ENCODE data around the gene VWA2. TPM values are rescaled to one million over a fixed set of nuclear protein-coding genes. Genes with fewer than 3 reads are reported as not detected.

Gene VWA2
- total RNA-seq, 2 experiments from 2014 or later, result not detected

- no peaks in the 10 kb centered on the region for H3K4me1 Mint-ChIP-seq
- DNase-seq (no peak), ATAC-seq (no peak)
- POLR2A ChIA-PET, result no interaction called here
- H3K27me3 Mint-ChIP-seq, result no peaks in the 10 kb centered on the region
- no peaks in the 10 kb centered on the region for H3K36me3 Mint-ChIP-seq (ENCODE audit: low read depth)
- no peak overlapping the region for H3K4me3 Mint-ChIP-seq
- no peaks in the 10 kb centered on the region for H3K9me3 Mint-ChIP-seq (ENCODE audit: low read depth)
- H3K27ac Mint-ChIP-seq, result no peak overlapping the region
- CTCF ChIA-PET, result interaction anchor here (4.6 kb wide), 1 partner anchor 15 kb away, joined by 27 read pairs; no protein-coding TSS in a partner anchor
- intact Hi-C loops (cut with DNase I, micrococcal nuclease), result no loop called here
Measured at GRCh38 chr10:114289096-114289436, 50.0 kb downstream of the VWA2 start.

- DNase-seq, result no peak
- Mint-ChIP-seq H3K9me3 (ENCODE audit: low read depth) (peaks cover 2% of the 10 kb centered on the region), H3K4me1 (no peaks in the 10 kb centered on the region), H3K4me3 (no peak overlapping the region), H3K27ac (no peak overlapping the region), H3K27me3 (no peaks in the 10 kb centered on the region), H3K36me3 (ENCODE audit: low read depth) (peaks cover 5% of the 10 kb centered on the region)
- intact Hi-C loops (cut with DNase I, micrococcal nuclease), result no loop called here
- CTCF ChIA-PET, result interaction anchor here (4.6 kb wide), 1 partner anchor 14 kb away, joined by 27 read pairs; no protein-coding TSS in a partner anchor
- ATAC-seq, result no peak
- POLR2A ChIA-PET, result interaction anchor here (0.6 kb wide), 1 partner anchor 638 kb away, joined by 3 read pairs; no protein-coding TSS in a partner anchor
Measured at GRCh38 chr10:114290038-114290437, 51.0 kb downstream of the VWA2 start.

- ATAC-seq (no peak), DNase-seq (no peak)
- H3K27me3 Mint-ChIP-seq, result no peaks in the 10 kb centered on the region
- no peaks in the 10 kb centered on the region for H3K4me1 Mint-ChIP-seq
- ChIA-PET CTCF (interaction anchor here (4.6 kb wide), 1 partner anchor 13 kb away, joined by 27 read pairs; no protein-coding TSS in a partner anchor), POLR2A (no interaction called here)
- H3K27ac Mint-ChIP-seq, result no peak overlapping the region
- intact Hi-C loops (cut with DNase I, micrococcal nuclease), result no loop called here
- peaks cover 13% of the 10 kb centered on the region for H3K36me3 Mint-ChIP-seq (ENCODE audit: low read depth)
- peaks cover 10% of the 10 kb centered on the region for H3K9me3 Mint-ChIP-seq (ENCODE audit: low read depth)
- H3K4me3 Mint-ChIP-seq, result no peak overlapping the region
Measured at GRCh38 chr10:114291076-114291475, 52.0 kb downstream of the VWA2 start.

- intact Hi-C loops (cut with DNase I, micrococcal nuclease), result no loop called here
- Mint-ChIP-seq H3K4me3 (no peak overlapping the region), H3K36me3 (ENCODE audit: low read depth) (peaks cover 18% of the 10 kb centered on the region), H3K4me1 (no peaks in the 10 kb centered on the region), H3K9me3 (ENCODE audit: low read depth) (peaks cover 12% of the 10 kb centered on the region), H3K27ac (no peak overlapping the region), H3K27me3 (no peaks in the 10 kb centered on the region)
- DNase-seq (no peak), ATAC-seq (no peak)
- POLR2A ChIA-PET, result no interaction called here
- CTCF ChIA-PET, result interaction anchor here (4.6 kb wide), 1 partner anchor 12 kb away, joined by 27 read pairs; no protein-coding TSS in a partner anchor
Measured at GRCh38 chr10:114291516-114291915, 52.5 kb downstream of the VWA2 start.

- intact Hi-C loops (cut with DNase I, micrococcal nuclease), result no loop called here
Measured at GRCh38 chr10:114293075-114293474, 54.0 kb downstream of the VWA2 start.

GRCh38 chr10:114294549-114294948, 55.5 kb downstream of the VWA2 start:
- no peak overlapping the region for H3K27ac Mint-ChIP-seq
- DNase-seq, result no peak
- ATAC-seq, result no peak
- no peak overlapping the region for H3K4me3 Mint-ChIP-seq
- H3K4me1 Mint-ChIP-seq, result no peaks in the 10 kb centered on the region
- POLR2A ChIA-PET, result no interaction called here
- CTCF ChIA-PET, result no interaction called here
- no peaks in the 10 kb centered on the region for H3K27me3 Mint-ChIP-seq
- intact Hi-C loops (cut with DNase I, micrococcal nuclease), result no loop called here
- peaks cover 12% of the 10 kb centered on the region for H3K9me3 Mint-ChIP-seq (ENCODE audit: low read depth)
- H3K36me3 Mint-ChIP-seq (ENCODE audit: low read depth), result peaks cover 26% of the 10 kb centered on the region

More at GRCh38 chr10:114293075-114293474, 54.0 kb downstream of the VWA2 start:
- Mint-ChIP-seq H3K27me3 (no peaks in the 10 kb centered on the region), H3K9me3 (ENCODE audit: low read depth) (peaks cover 12% of the 10 kb centered on the region), H3K4me1 (no peaks in the 10 kb centered on the region), H3K36me3 (ENCODE audit: low read depth) (peaks cover 26% of the 10 kb centered on the region), H3K4me3 (no peak overlapping the region), H3K27ac (no peak overlapping the region)
- ATAC-seq, result no peak
- ChIA-PET POLR2A (no interaction called here), CTCF (no interaction called here)
- DNase-seq, result no peak

GRCh38 chr10:114295393-114295792, 56.3 kb downstream of the VWA2 start:
- POLR2A ChIA-PET, result no interaction called here
- intact Hi-C loops (cut with DNase I, micrococcal nuclease), result no loop called here
- CTCF ChIA-PET, result no interaction called here

GRCh38 chr10:114297136-114297705, 58.2 kb downstream of the VWA2 start:
- H3K9me3 Mint-ChIP-seq (ENCODE audit: low read depth), result peaks cover 12% of the 10 kb centered on the region
- H3K4me1 Mint-ChIP-seq, result no peaks in the 10 kb centered on the region
- H3K27ac Mint-ChIP-seq, result no peak overlapping the region
- H3K4me3 Mint-ChIP-seq, result no peak overlapping the region
- H3K27me3 Mint-ChIP-seq, result no peaks in the 10 kb centered on the region
- POLR2A ChIA-PET, result no interaction called here
- CTCF ChIA-PET, result no interaction called here
- intact Hi-C loops (cut with DNase I, micrococcal nuclease), result no loop called here
- peaks cover 26% of the 10 kb centered on the region for H3K36me3 Mint-ChIP-seq (ENCODE audit: low read depth)
- DNase-seq, result no peak
- no peak for ATAC-seq

More at GRCh38 chr10:114295393-114295792, 56.3 kb downstream of the VWA2 start:
- H3K27me3 Mint-ChIP-seq, result no peaks in the 10 kb centered on the region
- no peak for DNase-seq
- peaks cover 12% of the 10 kb centered on the region for H3K9me3 Mint-ChIP-seq (ENCODE audit: low read depth)
- no peak for ATAC-seq
- no peak overlapping the region for H3K4me3 Mint-ChIP-seq
- H3K27ac Mint-ChIP-seq, result no peak overlapping the region
- H3K36me3 Mint-ChIP-seq (ENCODE audit: low read depth), result peaks cover 26% of the 10 kb centered on the region
- no peaks in the 10 kb centered on the region for H3K4me1 Mint-ChIP-seq

- intact Hi-C loops (cut with DNase I, micrococcal nuclease), result loop anchor here (5.0 kb wide), 3 partner anchors 172 to 827 kb away; no protein-coding TSS in a partner anchor
- H3K27ac Mint-ChIP-seq, result no peak overlapping the region
Measured at GRCh38 chr10:114300036-114300645, 61.1 kb downstream of the VWA2 start.

GRCh38 chr10:114301177-114301576, 62.1 kb downstream of the VWA2 start:
- ATAC-seq (no peak), DNase-seq (no peak)
- Mint-ChIP-seq H3K36me3 (ENCODE audit: low read depth) (peaks cover 12% of the 10 kb centered on the region), H3K27ac (no peak overlapping the region), H3K27me3 (no peaks in the 10 kb centered on the region), H3K4me3 (no peak overlapping the region), H3K9me3 (ENCODE audit: low read depth) (peaks cover 1% of the 10 kb centered on the region), H3K4me1 (peaks cover 8% of the 10 kb centered on the region)
- CTCF ChIA-PET, result interaction anchor here (0.6 kb wide), 1 partner anchor 89 kb away, joined by 3 read pairs; no protein-coding TSS in a partner anchor
- intact Hi-C loops (cut with DNase I, micrococcal nuclease), result loop anchor here (5.0 kb wide), 3 partner anchors 171 to 826 kb away; no protein-coding TSS in a partner anchor
- POLR2A ChIA-PET, result interaction anchor here (0.5 kb wide), 1 partner anchor 57 kb away, joined by 4 read pairs; no protein-coding TSS in a partner anchor

More at GRCh38 chr10:114300036-114300645, 61.1 kb downstream of the VWA2 start:
- ChIA-PET POLR2A (no interaction called here), CTCF (no interaction called here)
- ATAC-seq, result no peak
- H3K4me3 Mint-ChIP-seq, result no peak overlapping the region
- H3K27me3 Mint-ChIP-seq, result no peaks in the 10 kb centered on the region
- no peak for DNase-seq
- H3K4me1 Mint-ChIP-seq, result peaks cover 8% of the 10 kb centered on the region
- peaks cover 9% of the 10 kb centered on the region for H3K9me3 Mint-ChIP-seq (ENCODE audit: low read depth)
- peaks cover 21% of the 10 kb centered on the region for H3K36me3 Mint-ChIP-seq (ENCODE audit: low read depth)

- CTCF ChIA-PET, result interaction anchor here (0.6 to 2.3 kb wide), 5 partner anchors 17 to 577 kb away, joined by 3 to 39 read pairs (median 3); no protein-coding TSS in a partner anchor
- intact Hi-C loops (cut with DNase I, micrococcal nuclease), result loop anchor here (5.0 kb wide), 3 partner anchors 170 to 825 kb away; no protein-coding TSS in a partner anchor
- no peaks in the 10 kb centered on the region for H3K9me3 Mint-ChIP-seq (ENCODE audit: low read depth)
- H3K4me3 Mint-ChIP-seq, result no peak overlapping the region
- DNase-seq (no peak), ATAC-seq (no peak)
- H3K36me3 Mint-ChIP-seq (ENCODE audit: low read depth), result peaks cover 4% of the 10 kb centered on the region
- POLR2A ChIA-PET, result no interaction called here
- H3K4me1 Mint-ChIP-seq, result peaks cover 8% of the 10 kb centered on the region
- no peak overlapping the region for H3K27ac Mint-ChIP-seq
- H3K27me3 Mint-ChIP-seq, result no peaks in the 10 kb centered on the region
Measured at GRCh38 chr10:114301951-114302710, 63.1 kb downstream of the VWA2 start.
